C1 segment of cervical spinal cord (tissue), 14 donors: ENCODE results near the gene PAXIP1.

Source experiments
- DNase-seq, 14 donors: peaks; one replicate each; lab custom pipeline; 2025; lab: John Stamatoyannopoulos, UW

PAXIP1 gene

DNA sequence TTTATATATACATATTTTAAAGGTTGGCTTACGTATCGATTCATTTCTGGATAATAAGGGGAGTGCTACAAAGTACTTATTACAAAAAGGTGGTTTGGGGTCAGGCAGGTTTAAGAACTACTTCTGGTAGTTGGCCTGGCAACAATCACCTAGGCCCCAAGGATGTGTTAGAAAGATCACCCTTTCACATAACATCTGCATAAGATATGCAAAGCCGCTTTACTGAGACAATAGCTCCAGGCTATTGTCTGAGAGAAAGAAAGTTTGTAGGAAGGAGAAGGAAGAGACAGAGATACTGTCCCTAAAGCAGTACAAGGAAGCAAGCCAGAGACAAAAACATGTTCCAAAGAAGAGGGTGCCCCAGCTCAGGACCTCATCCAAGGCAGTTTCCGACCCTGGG is 6.2 kb downstream of the PAXIP1 start:
- DNase-seq, result no peak

DNA sequence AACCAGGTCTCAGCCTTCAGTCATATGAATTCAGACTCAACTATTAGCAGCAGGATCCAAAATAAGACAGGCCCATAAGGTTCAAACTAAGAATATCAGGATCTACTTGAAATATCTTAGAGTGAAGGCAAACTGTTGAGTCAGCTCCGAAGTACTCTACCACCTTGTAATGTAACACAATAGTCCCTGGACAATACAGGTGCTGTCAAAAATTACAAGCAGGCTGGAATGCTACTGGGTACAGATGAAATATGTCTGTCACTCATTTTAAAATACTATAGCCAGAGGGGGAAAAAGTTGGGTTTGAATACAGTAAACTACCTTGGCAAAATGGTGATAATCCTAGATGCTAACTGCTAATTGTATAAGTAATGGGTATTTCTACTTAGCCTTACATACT is 6.8 kb downstream of the PAXIP1 start:
- no peak for DNase-seq

DNA sequence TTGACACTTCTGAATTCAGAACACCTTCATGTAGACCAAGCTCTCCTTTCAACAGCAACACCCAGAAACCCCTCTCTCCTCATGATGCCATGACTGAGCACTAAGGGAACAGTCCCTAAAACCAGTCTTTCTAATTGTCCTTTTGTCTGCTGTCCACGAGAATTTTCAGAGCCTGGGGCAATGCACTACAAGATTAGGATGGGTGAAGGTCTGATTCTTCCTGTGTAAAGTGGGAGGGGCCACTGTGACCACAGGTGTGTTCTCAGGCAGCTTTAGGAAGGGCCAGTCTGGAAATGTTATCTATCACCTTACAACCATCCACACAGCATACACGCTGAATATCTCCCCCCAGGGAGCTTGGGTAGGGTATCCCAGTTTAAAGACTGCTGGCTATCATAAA is 7.9 kb downstream of the PAXIP1 start:
- DNase-seq, result no peak

DNA sequence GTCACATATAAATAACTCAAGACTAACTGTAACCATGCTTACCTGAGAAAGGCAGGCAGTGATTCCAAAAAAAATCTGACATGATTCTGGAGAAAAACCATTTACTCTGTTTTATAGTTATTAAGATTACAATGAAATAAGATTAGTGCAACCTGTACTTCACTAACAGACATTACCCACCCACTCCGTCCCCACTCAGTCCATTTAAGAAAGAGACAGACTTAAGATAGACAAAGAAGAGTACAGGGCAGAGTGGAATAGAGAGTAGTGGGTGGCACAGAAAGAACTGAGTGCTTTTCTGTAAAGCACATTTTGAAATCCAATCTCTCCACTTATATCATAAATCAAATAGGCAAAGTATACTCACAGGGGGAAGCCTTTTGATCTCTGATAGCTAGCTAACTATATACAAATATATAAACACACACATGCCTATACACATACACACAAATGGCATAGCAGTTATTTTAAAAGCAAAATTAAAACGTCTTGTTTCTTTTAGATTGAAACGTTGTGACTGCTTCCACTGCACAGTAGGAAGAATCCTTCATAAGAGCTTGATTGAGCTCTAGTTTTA is 11.9 kb downstream of the PAXIP1 start:
- no peak for DNase-seq

DNA sequence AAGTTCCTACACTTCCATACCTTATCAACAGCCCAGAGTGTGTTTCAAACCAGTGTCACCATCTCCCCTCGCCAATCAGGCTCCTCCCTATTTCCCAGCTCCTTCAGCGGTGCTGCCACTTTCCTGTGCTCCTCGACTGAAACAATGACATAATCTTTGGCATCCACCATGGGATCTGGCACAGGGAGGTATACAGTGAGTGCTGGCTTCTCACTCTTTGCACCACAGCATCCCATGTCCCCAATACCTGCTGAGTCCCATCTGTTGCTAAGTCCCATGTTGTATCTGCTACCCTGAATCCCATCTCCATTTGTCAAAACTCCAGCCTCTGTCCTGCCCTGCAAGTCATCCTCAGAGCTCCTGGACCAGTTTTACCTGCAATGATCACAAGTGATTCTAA is 15.4 kb downstream of the PAXIP1 start:
- DNase-seq, result peak in 2 of 14 donors; percentile 58 to 99

DNA sequence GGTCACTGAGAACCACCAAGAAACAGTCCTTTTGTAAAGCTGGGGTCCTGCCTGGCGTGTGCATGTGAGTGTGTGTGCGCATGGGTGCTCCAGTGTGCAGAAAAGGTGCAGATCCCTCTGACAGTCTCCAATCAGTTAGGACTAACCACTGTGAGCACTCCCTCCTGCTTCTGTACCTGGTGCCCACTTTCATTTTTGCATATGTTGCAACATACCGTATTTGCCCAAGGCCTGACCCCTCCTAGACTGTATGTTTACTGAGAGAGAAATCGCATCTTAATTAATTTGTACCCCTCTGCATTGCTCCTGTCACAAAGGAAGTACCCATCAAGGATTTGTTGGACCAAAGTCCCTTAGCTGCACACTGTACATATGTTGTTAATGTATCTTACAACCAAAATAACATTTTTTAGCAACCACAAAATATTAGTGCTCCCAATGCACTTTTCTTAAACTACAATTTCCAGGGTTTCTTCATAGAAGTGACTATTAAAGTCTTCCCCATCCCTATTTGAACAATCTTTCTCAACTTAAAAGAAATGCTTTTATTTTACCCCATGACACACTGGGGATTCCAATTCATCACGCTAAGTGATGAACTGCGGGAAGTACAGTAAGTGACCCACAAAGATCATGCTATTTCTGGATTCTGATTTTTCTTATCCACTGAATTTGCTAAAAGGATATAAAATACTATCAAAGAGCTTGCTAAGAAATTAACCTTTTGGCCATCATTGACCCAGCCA is 16.6 kb downstream of the PAXIP1 start:
- DNase-seq, result peak in 1 of 14 donors; percentile 45

DNA sequence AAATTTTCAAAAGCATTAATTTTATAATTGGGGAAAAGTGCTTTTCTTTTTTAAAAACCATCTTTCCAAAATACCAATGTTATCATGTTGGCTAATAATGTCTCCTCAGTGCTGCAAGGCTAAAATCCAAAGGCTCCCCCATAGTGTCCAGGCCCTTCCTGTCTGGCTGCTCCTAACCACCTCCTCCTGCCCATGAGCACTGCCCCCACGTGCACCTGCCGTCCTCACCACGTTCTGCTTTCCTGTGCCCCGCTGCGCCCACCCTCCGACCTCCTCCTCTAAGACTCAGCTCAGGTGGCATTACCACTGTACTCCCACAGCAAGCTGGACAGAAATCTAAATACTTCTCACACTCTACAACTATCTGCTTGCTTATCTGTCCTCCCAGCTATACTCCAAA is 17.7 kb downstream of the PAXIP1 start:
- peak in 1 of 14 donors; percentile 70 for DNase-seq

DNA sequence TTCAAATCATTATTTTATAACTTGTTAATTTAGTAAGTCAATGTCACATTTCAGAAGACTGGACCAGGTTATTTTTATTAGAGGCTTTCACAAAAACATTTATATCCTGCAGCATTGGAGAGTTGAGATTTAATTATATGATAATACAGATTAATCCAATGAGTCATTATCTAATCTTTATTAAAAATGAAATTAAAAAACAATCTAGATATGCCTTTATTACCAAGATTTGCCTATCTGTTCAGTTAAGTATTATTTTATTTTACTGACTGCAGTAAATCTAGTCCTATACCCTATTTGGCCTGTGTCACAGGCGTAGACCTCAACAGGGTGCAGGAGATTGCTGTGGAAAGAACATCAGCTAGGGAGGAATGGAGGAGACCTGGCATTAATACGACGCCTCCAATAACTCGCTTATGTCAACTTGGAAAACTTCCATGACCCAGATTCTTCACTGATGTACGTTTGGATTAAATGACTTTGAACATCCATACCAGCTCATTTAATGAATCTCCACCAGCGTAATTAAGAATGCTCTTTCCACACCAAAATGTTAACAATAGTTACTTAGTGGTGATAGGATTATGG is 18.2 kb downstream of the PAXIP1 start:
- peak in 1 of 14 donors; percentile 91 for DNase-seq

DNA sequence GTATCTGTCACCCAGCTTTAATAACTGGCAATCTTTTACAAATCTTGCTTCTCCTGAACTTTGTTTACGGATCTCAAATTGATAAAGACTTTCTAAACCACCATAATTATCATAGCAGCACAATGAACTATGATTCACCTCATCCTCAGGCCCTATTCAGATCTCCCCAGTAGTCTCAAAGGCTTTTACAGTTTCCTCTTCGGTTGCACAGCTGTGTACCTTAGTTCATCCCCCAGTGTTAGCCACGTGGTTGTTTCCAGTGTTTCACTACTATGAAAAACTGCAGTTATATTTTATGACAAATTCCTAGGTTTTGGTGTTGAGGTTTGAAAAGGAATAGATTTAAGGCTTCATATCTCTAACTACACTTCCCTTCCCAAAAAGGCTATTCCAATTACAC is 24.9 kb downstream of the PAXIP1 start:
- DNase-seq, result no peak

DNA sequence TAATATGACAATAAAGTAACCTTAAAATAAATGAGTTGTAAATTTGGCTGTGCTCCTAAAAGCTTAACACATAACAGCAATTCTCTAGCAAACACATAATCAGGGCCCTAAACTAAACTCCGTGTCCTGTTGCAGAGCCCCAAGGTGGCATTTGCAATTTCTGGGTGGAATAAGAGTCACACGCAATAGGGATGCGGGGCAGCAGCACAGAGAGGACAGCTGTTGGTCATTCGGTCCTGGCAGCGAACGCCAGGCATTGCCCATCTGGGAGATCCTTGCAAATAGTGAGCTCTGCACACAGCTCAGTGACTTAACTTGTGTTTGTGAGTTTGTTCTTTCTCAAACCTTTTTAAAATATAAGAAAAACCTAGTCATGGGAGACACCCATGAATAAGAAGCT is 25.7 kb downstream of the PAXIP1 start:
- no peak for DNase-seq

DNA sequence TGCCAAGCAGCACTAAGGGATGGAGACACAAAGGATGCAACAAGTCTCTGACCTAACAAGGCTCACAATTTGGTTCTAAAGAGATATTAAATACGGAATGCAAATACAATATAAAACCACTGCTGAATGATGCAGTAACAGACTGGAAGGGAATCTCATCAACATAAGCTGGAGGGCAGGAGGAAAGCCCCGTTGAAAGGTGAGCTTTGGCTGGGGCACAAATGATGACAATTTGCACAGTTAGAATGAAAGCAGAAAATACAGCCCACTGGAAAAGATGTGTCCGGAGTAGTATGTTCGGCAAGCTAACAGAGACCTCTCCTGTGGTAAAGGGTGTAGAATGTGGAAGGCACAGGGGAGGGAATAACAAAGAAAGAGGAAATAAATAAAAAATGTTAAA is 26.1 kb downstream of the PAXIP1 start:
- peak in 1 of 14 donors; percentile 51 for DNase-seq

DNA sequence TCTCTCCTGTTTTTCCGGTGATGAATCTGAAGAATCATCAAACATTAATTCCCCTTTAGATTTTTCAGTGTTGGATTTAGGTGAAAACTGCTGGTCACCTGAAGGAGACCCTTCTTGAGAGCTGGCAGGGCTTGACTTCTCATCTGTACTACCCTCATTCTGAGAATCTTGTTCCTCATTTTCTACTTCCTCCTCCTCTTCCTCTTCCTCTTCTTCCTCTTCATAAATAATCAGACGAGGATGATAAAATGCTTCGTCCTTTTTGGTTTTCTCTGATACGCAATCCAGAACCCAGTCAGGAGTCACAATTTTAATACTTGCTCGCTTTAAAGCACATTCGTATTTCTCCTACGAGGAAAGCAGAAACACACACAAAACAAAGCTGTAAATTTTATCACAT is 26.9 kb downstream of the PAXIP1 start:
- DNase-seq, result no peak

DNA sequence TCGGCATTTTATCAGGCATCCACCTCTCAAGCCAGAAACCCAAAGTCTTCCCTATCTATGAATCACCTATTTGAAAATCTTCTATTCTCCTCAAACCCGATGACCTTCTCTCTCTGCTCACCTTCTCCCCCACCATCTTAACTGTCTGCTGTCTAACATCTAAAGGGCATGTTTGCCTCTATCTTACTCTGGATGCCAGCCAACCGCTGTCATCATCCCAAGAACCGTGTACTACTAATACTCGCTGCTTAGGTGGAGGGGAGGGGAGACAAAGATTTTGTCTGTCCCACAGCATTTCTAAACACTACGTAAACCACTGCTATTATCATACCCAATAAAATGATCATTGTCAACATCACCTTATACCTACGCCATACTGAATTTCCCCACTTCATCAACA is 29.5 kb downstream of the PAXIP1 start:
- no peak for DNase-seq

DNA sequence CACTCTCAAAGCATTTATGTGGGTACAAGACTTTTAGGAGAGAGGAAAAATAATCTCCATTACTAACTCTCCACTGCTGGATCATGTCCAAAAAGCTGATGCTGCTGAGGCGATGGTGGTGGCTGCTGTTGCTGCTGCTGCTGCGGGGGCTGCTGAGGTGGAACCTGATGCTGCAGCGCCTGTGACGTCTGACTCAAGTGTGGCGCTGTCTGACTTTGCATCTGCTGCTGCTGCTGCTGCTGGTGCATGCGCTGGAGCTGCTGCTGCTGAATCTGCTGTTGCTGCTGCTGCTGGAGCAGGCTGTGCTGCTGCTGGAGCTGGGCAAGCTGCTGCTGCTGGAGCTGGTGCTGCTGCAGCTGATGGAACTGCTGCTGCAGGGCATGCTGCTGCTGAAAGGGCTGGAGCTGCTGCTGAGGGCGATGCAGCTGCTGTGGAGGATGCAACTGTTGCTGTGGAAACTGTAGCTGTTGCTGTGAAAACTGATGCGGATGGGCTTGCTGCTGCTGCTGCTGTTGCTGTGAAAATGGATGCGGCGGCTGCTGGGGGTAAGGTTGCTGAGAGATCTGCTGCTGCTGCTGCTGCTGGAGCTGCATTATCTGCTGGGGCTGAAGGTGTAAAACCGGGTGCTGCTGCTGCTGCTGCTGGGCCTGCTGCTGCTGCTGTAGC is 34.5 kb downstream of the PAXIP1 start:
- DNase-seq, result no peak

DNA sequence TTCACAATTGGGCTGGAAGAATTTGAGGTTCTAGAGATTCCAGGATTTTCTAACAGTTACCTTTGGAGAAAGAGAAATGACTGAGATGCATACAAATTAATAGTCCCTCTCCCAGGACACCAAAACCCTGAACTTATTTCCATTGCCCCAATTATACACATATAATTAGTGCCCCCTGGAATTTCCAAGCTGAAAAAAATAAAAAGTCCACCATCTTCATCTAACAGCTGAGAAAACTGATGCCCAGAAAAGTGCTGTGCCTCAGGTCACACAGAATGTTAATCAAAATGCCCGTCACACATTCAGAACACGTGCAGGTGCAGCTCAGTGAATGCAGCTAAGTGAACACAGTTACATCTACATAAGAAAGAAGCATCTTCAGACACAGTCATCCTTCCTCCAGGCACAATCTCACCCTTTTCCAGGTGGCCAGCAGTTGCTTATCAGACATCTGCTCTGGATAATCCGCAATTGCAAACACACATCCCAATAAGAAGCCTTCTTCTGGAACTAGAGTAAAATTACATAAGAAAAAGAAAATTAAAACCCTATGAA is 35.4 kb downstream of the PAXIP1 start:
- no peak for DNase-seq

DNA sequence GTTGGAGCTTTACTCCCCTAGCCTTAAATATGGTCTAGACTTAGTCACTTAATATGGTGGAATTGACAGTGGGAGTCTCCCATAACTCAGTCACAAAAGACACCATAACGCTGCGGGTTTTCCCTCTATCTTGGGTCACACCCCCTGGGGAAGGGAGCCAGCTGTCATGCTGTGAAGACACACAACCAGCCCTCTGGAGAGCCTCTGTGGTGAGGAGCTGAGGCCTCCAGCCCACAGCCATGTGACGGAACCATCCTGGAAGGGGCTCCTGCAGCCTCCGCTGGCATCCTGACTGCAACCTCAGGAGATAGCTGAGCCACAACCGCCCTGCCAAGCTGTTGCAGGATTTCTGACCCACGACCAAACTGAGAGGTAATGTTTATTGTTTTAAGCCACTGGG is 37.9 kb downstream of the PAXIP1 start:
- no peak for DNase-seq

DNA sequence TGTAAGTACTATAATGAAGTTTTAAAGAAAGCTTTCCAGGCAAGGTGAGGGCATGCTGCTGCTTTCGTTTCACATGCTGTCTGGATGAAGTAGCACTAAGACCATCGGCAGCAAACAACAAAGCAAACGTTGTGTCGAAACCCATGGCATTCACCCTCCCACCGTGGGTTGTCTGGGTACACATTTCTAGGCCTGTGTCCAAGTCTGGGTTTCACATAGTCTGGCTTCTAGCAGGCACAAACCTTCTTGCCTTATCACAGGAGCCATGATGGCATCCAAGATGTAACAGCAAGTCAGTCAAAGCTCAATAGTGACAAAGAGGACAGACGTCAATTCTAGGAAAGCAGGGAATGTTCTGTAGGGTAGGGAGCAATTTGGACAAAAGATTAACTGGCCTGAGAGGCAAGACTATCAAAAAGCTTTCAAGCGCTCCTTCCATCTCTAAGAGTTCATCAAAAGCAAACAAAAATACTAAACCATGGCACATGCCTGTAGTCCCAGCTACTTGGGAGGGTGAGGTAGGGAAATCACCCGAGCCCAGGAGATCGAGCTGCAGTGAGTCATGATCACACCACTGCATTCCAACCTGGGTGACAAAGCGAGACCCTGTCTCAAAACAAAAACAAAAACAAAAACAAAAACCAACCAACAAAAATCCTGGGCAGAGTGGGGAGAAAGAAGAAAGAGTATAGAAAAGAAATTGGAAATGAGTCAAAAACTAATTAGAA is 42.7 kb downstream of the PAXIP1 start:
- DNase-seq, result peak in 4 of 14 donors; percentile 5 to 33 (median 13)

DNA sequence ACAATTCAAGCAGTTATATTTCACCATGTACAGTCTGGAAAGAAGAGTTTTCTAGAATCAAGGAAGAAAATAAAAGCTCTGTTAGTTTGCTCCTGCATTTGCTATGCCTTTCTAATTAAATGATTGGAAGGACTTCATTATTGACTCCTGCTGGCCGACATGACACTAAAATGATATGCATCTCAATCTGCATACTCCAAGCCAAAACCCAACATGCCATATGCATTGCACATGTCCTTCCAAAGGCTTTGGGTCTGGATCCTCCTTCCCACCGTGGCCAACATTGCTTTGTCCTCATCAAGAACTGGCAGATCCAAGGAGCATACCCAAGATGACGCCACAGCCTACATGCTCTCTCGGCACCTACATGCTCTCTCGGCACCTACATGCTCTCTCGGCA is 46.5 kb downstream of the PAXIP1 start:
- no peak for DNase-seq

DNA sequence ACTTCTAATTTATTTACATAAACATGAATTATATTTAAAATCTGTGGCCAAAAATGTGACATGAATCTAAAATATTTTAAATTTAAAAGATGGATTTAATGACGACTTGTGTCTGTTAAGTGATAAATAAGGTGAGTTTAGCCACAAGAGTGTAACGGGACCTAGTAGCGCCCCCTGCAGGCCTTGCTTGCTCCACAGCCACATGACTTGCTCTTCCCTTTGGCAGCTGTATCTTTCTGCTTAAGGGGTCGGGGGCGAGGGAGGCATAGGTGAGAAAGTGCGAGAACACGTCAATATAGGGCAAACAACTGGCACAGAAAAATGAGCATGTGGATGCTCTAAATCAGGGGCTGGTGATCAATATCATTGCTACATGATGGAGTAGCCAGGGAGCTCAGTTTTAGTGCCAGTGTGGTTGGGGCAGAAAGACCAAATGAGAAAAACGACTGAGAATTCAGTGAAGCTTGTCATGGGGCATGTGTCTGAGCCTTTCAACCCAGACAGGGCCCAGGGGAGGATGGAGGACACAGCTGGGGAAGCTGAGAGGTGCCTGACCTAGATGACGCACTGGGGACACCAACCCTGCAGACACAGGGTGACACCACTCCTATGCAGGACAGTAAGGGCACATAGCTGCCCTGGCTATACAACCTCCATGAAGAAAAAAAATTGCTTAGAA is 49.8 kb downstream of the PAXIP1 start:
- peak in 1 of 14 donors; percentile 4 for DNase-seq

DNA sequence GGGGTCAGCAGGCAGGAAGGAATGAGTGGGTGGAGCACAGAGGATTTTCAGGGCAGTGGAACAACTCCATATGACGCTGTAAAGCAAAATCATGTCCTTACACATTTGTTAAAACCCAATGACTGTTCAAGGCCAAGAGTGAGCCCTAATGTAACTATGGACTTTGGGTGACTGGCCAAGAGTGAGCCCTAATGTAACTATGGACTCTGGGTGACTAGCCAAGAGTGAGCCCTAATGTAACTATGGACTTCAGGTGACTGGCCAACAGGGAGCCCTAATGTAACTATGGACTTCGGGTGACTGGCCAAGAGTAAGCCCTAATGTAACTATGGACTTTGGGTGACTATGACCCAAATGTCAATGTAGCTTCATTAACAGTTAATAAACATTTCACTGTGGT is 52.0 kb downstream of the PAXIP1 start:
- DNase-seq, result no peak

DNA sequence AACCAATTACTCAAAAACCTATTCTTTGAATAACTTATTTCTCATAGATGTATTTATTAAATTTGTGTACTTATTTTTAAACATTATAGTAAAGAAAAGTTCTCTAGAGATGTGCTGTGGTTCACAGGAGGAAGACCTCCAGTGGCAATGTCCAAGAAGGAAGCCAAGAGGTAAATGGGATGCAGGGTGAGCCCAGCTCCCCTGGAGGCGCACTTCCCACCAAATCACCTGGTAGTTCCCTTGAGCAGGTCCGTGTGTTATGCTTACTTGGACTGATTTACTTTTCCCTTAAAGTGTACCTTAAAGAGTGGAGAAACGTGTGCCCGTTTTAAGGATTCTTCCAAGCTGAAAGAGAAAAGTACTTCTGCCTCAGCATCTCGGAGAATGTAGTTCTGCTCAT is 55.3 kb downstream of the PAXIP1 start:
- DNase-seq, result no peak
